DMS153 treated with DMSO at 0.1 percent for 48 hours (cell line): ENCODE data around the gene FZD1.

ENCODE experiments used
- DNase-seq: peaks from one replicate; lab custom pipeline; 2025; ENCODE audit not compliant: unreplicated experiment; lab: John Stamatoyannopoulos, UW

The FZD1 gene

GRCh38 chr7:91264046-91264923 lies at the start of gene FZD1:
Gene FZD1 (plus strand): TSS chr7:91264433. CDS start chr7:91264881, 448 bp downstream.
- peak; percentile 94 for DNase-seq

GRCh38 chr7:91226411-91226810 lies 37.8 kb upstream of the FZD1 start:
- no peak for DNase-seq

GRCh38 chr7:91228327-91228726 lies 35.9 kb upstream of the FZD1 start:
- no peak for DNase-seq

GRCh38 chr7:91228927-91229558 lies 35.2 kb upstream of the FZD1 start:
- no peak for DNase-seq

- DNase-seq, result no peak
Observed at GRCh38 chr7:91230100-91230499, 34.1 kb upstream of the FZD1 start.

GRCh38 chr7:91230503-91230902 lies 33.7 kb upstream of the FZD1 start:
- no peak for DNase-seq

- DNase-seq, result no peak
Observed at GRCh38 chr7:91233212-91233611, 31.0 kb upstream of the FZD1 start.

- no peak for DNase-seq
Observed at GRCh38 chr7:91235211-91235832, 28.9 kb upstream of the FZD1 start.

GRCh38 chr7:91239171-91239604 lies 25.0 kb upstream of the FZD1 start:
- DNase-seq, result no peak

GRCh38 chr7:91239772-91240171 lies 24.5 kb upstream of the FZD1 start:
- no peak for DNase-seq

- DNase-seq, result no peak
Observed at GRCh38 chr7:91240376-91240941, 23.8 kb upstream of the FZD1 start.

GRCh38 chr7:91242097-91242844 lies 22.0 kb upstream of the FZD1 start:
- DNase-seq, result no peak

- DNase-seq, result no peak
Observed at GRCh38 chr7:91243591-91244301, 20.5 kb upstream of the FZD1 start.

GRCh38 chr7:91247500-91247899 lies 16.7 kb upstream of the FZD1 start:
- DNase-seq, result no peak

GRCh38 chr7:91248996-91249395 lies 15.2 kb upstream of the FZD1 start:
- DNase-seq, result no peak

- no peak for DNase-seq
Observed at GRCh38 chr7:91249506-91250233, 14.6 kb upstream of the FZD1 start.

GRCh38 chr7:91250706-91251105 lies 13.5 kb upstream of the FZD1 start:
- no peak for DNase-seq

- DNase-seq, result no peak
Observed at GRCh38 chr7:91251877-91252276, 12.4 kb upstream of the FZD1 start.

- DNase-seq, result no peak
Observed at GRCh38 chr7:91263384-91264045, 718 bp upstream of the FZD1 start.
